ENCODE results near the gene TTC17.
"Not testable (repeated sequence)": the region's sequence is repeated elsewhere in the genome, so short reads cannot be mapped to it uniquely, and the experiment has no call there.

Gene TTC17

DNA sequence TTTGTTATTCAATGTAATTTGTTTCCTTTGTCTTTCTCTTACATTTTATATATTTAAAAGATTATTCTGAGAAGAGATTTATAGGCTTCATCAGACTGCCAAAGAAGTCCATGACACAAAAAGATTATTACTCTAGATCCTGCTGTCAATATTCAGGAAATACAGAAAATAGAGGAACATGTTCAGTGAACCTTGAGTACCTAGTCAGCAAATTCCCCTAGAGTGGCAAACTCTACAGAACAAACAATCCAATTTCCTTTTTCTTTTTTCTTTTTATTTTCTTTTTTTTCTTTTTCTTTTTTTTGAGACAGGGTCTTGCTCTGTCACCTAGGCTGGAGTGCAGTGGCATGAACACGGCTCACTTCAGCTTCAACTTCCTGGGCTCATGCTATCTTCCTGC is 23.9 kb downstream of the TTC17 start:
- no peak for DNase-seq

DNA sequence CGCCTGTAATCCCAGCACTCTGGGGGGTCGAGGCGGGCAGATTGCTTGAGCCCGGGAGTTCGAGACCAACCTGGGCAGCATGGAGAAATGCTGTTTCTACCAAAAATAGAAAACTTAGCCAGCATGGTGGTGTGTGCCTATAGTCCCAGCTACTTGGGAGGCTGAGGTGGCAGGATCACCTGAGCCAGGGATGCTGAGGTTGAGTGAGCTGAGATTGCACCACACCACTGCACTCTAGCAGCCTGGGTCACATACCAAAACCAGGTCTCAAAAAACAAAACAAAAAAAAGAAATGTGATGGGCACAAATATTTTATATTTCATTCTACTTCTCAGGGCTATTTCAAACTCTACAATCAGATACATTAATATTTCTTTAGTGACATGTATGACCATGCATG is 25.7 kb downstream of the TTC17 start:
- no peak for DNase-seq

DNA sequence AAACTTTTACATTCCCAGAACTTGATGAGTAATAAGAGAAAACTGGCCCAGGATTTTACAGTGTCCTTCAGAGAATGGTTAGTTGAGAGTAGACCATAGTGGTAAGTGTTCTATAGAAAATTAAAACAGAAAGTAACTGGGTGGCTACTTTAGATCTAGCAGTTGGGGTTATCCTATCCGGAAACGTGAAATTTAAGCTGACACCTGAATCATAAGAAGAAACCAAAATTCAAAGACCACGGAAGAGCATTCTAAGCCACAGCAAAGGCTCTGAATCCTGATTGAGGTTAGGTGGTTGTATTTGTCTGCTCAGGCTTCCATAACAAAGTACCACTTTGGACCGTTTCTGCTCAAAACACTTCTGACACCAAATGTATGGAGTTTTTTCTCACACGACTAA is 34.0 kb downstream of the TTC17 start:
- DNase-seq = no peak

DNA sequence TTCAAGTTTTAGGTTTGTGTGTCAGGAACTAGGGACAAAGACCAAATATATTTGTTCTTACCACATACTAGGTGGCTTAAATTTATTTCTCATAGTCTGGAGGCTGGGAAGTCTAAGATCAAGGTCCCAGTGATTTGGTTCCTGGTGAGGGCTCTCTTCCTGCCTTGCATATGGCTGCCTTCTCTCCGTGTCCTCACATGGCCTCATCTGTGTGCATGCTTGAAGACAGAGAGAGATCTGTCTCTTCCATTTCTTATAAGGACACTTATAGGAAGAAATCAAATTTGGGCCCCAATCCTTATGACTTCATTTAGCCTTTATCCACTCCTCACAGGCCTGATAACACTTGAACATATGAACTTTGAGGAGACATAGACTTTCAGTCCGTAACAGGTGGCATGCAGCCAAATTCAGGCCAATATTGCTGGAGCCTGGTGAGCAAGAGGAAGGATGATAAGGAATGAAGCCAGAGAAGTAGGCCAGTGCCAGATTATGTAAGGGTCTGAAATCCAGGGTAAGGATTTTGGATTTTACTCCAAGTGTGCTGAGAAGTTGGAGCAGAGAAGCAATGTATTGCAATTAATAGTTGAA is 35.1 kb downstream of the TTC17 start:
- DNase-seq = no peak

DNA sequence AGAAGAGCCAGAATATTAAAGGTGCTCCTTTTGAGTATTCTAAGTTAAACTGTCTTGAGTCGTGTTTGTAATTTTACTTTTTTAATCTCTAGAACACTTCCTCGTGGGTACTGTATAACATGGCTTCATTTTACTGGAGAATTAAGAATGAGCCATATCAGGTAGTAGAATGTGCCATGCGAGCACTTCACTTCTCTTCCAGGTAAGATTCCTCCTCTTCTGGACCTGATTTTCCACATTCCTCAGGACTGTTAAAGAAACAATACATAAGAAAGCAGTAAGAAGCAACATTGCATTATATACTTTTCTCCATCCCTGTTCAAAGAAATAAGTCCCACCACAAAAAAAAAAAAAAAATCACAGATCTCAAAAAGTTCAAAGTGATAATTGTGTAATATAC is 37.9 kb downstream of the TTC17 start:
- DNase-seq = no peak

DNA sequence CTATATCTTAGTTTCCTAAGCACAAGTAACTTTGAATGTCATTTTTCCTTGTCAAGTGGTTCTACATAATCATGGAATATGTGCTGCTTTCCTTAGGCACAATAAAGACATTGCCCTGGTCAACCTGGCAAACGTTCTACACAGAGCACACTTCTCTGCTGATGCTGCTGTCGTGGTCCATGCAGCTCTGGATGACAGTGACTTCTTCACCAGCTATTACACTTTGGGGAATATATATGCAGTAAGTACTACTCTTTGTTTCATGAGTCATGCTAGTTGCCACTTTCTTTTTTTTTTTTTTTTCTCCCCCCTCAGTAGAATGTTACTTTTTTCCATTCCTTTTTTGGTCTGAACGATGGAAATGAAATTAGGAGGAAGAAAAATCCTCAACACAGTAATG is 38.5 kb downstream of the TTC17 start:
- no peak for DNase-seq

DNA sequence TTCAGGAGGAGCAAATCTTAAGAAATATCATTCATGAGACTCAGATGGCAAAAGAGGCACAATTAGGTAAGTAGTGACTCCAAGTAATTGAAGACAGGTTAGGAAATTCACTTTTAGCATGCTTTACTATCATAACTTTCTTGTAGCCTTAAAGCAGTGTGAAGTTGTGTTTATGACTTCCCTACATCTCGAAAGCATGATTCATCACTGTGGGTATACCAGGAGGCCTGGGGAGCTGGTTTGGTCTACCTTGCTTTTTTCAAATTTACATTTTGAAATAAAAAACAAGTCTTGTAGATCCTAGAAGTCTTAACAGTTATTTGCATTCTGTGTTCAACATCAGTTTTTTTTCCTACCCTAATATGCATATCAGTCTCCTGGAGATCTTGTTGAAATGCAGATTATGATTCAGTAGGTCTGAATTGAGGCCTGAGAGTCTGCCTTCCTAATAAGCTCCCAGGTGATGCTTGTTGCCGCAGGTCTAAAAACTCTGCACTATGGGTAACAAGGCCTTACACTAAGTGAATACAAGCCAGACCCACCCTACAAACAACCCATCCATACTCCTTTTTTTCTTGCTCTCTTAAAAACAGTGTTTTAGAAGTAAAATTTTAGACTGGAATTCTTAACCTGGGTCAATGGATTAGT is 41.4 kb downstream of the TTC17 start:
- DNase-seq = no peak

DNA sequence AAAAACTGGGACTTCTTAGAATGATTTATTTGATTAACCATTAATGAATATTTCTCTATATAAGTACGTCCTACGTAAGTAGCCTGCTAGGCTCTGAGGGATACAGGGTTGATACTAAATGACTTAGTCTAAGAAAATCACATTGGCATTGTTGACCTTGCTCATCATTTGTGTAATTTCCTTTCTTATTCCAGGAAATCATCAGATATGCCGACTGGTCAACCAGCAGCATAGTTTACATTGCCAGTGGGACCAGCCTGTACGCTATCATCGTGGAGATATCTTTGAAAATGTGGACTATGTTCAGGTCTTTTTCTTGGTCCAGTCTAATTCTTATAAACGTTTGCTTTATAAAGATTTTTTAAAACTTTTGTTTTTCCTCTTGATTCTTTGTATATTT is 42.5 kb downstream of the TTC17 start:
- no peak for DNase-seq

DNA sequence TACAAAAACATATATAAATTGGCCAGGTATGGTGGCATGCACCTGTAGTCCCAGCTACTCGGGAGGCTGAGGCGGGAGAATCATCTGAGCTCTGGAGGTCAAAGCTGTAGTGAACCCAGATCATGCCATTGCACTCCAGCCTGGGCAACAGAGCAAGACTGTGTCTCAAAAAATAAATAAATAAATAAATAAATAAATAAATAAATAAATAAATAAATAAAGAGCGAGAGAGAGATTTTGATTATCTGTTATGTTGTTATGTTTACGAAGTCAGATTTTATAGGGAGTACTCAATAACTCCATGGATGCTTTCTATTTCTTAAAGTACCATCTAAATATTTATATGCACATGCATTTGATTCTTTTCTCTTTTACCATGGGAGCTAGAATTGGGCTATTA is 43.1 kb downstream of the TTC17 start:
- DNase-seq = not testable (repeated sequence)

DNA sequence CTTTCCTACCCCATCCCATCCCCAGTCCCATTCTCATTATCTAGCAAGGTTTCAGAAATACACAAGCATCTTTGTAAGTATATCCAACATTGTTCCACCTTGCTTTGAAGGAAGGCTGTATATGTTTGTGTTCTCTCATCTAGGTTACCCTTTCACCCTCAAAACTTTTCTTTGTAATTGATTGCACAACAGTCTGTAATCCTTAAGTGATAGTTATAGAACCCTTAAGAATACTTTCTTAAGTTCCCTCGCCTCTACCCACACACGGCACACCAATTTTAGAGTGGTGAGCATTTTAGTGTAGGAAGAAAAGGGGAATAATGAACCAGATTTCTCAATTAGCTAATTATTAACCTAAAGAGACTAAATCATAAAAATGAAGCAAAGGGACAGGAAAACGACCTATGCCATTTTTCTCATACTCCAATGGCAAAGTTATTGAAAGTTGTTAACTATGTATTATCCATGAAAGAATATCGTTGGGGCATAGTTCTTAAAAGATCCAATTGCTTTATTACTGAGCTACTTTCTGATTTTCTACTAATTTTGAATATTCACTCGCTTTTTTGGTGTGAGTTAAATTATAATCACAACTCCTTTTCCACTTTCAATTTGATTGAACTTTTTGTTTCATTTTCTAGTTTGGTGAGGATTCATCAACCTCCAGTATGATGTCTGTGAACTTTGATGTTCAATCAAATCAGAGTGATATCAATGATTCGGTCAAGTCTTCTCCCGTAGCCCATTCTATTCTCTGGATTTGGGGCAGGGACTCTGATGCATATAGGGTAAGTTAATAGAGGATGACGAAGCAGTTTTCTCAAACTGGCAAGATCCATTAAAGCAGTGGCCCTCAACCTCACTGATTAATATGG is 44.9 kb downstream of the TTC17 start:
- DNase-seq = no peak

DNA sequence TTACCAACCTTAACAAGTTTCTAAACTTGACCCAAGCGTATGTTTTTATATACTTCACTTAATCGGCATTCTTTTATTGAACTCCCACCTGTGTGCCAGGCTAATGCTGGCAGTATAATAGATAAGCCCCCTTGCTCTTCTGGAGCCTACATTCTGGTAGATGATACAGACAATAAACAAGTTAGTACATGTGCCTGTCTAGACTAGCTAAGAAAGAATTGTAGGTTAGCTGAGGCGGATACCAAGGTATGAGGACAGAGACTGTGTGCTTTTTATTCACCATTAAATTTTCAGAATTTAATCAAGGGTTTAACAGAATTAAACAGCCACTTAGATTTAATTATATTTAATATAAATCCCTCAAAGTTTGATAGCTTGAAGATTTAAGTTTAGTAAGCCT is 45.7 kb downstream of the TTC17 start:
- DNase-seq = no peak

DNA sequence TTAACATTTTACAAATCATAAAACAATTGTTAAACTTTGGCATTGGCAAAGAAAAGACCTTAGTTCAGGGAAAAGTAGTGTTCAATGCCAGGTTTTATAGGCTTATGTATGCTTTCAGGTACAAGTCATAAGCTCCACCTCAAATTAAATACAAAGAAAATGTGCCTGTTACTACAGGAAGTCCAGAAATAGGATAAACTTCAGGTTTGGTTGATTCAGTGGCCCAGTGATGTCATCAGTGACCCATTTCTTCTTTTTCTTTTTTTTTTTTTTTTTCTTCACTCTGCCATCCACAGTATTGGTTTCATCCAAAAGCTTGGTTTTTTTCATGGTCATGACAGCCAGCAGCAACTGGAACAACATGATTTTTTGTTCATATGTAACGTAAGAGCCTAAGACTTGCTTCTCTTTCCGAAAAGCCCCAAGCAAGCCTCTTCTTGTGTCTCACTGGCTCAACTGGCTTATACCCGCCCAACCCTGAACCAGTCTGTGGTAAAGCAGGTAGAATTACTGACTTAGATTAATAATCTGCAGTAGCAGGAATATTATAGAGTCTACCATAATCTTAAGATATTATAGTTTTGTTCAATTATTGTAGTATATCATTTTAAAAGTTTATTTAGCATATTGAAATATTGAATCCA is 46.2 kb downstream of the TTC17 start:
- no peak for DNase-seq

DNA sequence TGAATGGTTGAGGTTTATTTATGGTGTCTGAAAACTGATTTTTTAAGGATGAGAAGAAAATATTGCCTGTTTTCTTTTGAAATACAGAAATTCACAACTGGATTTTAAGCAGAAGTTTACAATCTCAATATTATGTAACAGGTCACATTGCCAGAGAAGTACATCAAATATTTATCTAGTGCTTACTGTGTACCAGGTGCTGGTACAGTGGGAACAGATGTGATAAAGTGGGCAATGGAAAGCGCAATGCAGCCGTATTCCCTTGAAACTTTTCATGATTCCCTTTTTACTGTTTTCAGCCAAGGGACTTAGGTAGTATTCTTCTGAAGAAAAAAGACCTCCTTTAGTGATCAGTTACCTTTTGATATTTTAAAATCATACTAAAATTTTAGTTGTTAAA is 49.6 kb downstream of the TTC17 start:
- no peak for DNase-seq

DNA sequence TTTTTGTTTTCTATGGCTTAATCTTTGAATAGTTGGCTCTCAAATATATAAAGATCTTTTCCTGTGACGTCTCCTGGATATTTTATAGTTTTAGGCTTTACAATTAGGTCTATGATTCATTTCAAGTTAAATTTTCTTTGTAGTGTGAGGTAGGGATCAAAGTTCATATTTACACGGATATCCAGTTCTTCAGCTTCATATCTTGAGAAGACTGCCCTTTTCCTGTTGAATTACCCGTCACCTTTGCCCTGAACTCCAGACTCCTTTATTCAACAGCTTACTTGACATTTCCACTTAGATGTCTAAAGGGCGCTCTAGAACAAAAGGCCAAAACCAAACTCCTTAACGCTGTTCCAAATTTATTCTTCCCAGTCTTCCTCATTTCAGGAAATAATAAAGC is 51.7 kb downstream of the TTC17 start:
- DNase-seq = no peak

DNA sequence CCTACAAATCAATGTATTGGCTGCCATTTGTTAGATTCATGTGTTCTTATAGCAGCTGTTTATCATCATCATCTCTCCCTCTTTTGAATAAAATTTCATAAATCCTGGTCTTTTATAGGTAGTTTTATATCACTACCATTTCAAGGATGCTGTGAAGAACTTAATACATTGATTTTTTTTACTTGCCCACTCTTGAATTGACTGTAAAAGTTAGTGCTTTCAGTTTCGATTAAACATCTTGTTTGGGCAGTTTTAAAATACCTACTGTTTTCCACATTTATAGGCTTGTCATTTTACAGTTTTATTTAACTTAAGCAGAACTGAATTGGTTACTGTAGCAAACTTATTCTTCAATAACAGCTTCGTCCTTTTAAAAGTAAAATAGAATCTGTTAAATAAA is 59.5 kb downstream of the TTC17 start:
- DNase-seq = no peak

DNA sequence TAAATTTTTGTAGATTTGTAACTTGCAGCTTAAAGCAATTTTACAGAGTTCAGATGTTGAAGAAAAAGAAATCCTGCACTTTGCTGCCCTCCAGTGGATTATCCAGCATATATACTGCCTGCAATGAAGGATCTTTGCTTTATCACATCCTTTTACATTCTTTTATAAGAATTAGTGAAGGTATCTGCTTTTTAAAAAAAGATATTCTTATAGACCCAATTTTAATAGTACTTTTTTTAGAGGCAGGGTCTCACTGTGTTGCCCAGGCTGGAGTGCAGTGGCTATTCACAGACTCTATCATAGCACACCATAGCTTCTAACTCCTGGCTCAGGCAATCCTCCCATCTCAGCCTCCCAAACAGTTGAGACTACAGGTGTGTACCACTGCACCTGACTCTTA is 60.7 kb downstream of the TTC17 start:
- DNase-seq = no peak

DNA sequence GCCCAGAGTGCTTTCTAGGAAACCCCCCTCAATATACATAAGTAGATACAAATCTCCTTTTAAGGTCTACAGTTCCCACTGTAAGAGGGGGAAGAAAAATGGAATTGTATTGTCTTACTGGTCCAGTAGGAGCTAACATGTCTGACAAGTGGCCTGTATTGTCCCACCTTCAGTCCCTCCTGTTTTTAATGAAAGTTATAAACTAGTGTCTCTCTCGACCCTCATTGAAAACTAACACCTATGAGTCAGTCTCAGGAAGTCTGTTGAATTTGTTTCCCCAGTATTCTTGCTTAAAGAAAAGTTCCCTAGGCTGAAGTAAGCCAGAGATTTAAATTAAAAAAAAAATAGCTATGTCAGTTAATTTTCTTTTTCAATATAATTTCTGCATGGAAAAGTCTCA is 69.3 kb downstream of the TTC17 start:
- DNase-seq = no peak

DNA sequence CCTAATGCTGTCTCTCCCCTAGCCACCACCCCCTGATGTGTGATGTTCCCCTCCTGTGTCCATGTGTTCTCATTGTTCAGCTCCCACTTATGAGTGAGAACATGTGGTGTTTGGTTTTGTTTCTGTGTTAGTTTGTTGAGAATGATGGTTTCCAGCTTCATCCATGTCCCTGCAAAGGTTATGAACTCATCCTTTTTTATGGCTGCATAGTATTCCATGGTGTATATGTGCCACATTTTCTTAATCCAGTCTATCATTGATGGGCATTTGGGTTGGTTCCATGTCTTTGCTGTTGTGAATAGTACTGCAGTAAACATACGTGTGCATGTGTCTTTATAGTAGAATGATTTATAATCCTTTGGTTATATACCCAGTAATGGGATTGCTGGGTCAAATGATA is 72.2 kb downstream of the TTC17 start:
- DNase-seq = not testable (repeated sequence)

DNA sequence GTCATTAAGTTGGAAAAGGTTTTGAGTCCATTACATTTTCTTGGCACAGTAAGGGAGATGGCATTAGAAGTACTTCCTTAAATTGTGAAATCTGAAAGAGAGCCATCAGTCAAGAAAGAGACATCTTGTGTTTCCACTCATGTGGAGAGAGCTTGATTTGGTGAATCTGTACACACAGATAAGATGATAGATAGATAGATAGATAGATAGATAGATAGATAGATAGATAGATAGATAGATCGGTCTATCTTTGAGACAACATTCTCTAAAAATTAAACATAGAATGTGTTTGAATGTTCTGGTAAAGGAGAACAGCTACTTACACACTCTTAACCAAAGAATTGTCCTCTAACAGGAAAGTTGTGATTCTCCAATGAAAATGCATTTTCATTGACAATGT is 76.2 kb downstream of the TTC17 start:
- no peak for DNase-seq

DNA sequence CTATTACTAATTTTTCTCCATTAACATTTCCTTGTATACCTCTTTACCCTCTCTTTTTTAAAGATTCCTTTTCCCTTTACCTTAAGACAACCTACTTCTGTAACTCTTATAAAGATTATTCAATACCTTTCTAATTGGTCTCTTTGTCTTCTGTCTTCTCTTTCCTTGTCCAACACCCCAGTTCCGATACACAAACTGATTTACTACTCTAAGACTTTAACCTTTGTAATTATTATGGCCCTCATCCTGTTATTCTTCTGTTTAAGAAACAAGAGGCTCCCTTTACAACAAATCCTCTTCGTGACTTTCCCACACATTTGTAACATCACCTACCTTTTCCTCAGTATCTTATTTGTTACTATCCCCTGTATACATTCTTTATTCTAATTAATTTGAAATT is 81.8 kb downstream of the TTC17 start:
- DNase-seq = no peak

DNA sequence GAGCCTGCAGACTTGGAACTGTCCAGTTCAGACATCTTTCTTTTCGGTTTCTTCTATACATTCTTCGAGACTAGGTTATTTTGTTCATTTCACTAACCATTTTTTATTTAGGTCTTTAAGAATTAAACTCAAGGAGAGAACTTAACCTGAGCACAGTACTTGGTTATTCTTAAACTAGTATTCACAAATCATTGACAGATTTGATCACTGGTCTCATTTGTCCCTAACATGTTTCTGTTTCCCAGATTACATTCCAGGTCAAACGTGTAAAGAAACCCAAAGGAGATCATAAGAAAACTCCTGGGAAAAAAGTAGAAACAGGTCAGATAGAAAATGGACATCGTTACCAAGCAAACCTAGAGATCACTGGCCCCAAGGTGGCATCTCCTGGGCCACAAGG is 85.1 kb downstream of the TTC17 start:
- no peak for DNase-seq

DNA sequence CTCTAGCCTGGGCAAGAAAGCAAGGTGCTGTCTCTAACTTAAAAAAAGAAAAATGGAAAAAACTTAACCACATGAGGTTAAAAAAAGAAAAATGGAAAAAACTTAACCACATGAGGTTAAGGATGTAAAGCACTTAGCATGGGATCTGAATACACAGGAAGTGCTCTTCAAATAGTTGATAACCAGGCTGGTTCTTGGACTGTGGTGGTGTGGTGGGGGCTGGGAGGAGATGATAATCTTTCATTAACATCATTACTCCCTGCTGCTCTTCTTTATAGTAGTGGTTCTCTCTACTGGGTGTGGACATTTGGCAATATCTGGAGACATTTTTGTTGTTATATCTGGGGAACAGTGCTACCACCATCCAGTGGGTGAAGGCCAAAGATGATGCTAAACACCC is 88.4 kb downstream of the TTC17 start:
- no peak for DNase-seq

DNA sequence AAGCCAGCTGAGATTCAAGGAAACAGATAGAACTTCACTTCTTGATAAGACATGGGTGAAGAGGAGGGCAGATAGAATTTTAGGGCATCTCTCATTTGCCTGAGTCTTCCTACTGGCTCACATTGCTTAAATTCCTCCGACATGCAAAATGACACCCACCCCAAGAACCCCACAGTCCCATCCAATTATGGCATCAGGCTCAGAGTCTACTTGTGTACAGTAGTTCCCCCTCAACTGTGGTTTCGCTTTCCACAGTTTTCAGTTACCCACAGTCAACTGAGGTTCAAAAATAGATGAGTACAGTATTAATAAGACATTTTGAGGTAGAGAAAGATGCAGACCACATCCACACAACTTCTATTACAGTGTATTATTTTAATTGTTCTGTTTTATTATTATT is 99.8 kb downstream of the TTC17 start:
- DNase-seq = no peak

DNA sequence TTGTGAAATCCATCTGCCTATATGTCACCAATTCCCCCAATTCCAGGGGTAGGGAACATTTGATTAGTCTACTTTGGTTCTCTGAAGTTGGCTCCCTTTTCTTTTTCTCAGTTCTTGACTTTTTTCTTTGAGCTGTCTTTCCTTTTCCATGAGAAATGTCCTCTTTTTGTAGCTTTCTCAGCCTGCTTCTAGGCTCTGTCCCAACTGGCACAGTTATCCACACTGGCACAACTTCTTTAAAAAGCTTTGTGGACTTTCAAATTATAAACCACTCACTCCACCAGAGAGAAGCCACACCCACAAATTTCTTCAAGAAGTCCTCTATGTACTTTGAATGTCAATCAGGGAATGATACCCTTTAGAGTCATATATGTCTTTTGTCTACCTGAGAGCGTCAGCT is 100.5 kb downstream of the TTC17 start:
- DNase-seq = no peak
